Measurements from ENCODE around the gene TXNDC17.

Gene TXNDC17

DNA sequence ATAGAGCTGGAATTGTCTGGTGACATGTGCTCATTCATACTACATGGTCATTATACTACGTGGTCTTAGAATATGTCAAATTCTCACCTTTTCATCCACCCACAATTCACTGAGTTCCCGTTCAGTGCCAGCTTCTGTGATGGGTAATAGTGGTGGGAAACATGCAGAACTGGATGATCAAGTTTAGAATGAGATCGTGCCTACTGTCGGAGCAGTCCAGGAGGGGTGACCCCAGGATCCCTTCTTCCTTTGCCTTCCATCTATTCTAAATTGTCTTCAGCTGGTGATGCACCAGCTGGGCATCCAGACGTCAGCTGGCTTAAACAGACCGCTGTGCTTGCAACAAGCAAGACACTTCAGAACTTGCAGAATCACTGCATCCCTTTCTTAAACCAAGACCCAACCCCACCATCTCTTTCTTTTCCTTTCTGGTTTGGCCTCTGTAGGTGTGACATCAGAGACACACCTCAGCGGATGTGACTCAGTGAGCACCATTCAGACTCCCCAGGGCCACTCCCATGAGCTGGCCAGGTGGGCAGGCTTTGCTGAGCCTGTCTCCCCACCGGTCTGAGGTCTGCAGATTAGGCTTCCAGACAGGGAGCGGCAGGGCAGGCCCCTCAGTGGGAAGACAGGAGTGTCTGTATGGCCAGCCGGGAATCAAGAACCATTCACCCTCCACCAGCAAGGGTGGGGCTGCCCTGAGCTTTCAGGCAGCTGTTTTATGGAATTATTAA, 28.8 kb downstream of the TXNDC17 start:
- Histone ChIP-seq H3K27me3 (ENCODE audit: insufficient read depth, insufficient read length) (no peaks in the 10 kb centered on the region), H3K9me3 (ENCODE audit: insufficient read depth, low read length) (no peaks in the 10 kb centered on the region), H3K36me3 (ENCODE audit: insufficient read depth, insufficient read length, low read length) (no peaks in the 10 kb centered on the region), H3K4me1 (ENCODE audit: insufficient read depth, insufficient read length) (peaks cover 2% of the 10 kb centered on the region), H3K4me3 (ENCODE audit: insufficient read length, low read depth) (no peak overlapping the region), H3K9ac (ENCODE audit: insufficient read length, low read depth) (no peak overlapping the region)
- no peak for TF ChIP-seq ZNF274 (IDR thresholded peaks at IDR 0.05; ENCODE audit: low read depth, low read length)
- TF ChIP-seq YY1 (IDR thresholded peaks at IDR 0.05; ENCODE audit: insufficient read depth, insufficient read length): no peak
- no peak for TF ChIP-seq SUZ12 (IDR thresholded peaks at IDR 0.05; ENCODE audit: extremely low read depth, insufficient read depth, insufficient read length)
- no peak for DNase-seq (ENCODE audit: low read depth, low spot score)

DNA sequence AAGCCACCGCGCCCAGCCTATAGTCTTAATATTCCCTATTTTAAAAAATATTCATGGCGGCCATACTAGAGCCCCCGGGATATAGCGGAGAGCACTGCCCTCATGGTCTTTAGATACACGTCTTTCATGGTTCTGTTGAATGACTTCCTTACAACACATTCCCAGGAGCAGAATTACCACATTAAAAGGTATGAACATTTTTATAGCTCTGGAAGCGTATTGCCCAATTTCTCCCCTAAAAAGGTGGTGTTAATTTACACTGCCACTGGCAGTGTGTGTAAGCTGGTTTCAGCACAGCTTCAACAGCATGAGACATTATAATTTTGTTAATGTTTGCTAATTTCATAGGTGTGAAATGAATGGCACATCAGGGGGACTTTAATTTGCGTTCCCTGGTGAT, 29.7 kb downstream of the TXNDC17 start:
- H3K36me3 ChIP-seq (ENCODE audit: insufficient read depth, insufficient read length, low read length): no peaks in the 10 kb centered on the region
- peaks cover 2% of the 10 kb centered on the region for H3K4me1 ChIP-seq (ENCODE audit: insufficient read depth, insufficient read length)
- no peak for DNase-seq (ENCODE audit: low read depth, low spot score)
- H3K9ac ChIP-seq (ENCODE audit: insufficient read length, low read depth): no peak overlapping the region
- H3K27me3 ChIP-seq (ENCODE audit: insufficient read depth, insufficient read length): no peaks in the 10 kb centered on the region
- TF ChIP-seq SUZ12 (IDR thresholded peaks at IDR 0.05; ENCODE audit: extremely low read depth, insufficient read depth, insufficient read length) (no peak), YY1 (IDR thresholded peaks at IDR 0.05; ENCODE audit: insufficient read depth, insufficient read length) (no peak), ZNF274 (IDR thresholded peaks at IDR 0.05; ENCODE audit: low read depth, low read length) (no peak)
- H3K9me3 ChIP-seq (ENCODE audit: insufficient read depth, low read length): no peaks in the 10 kb centered on the region
- no peak overlapping the region for H3K4me3 ChIP-seq (ENCODE audit: insufficient read length, low read depth)

DNA sequence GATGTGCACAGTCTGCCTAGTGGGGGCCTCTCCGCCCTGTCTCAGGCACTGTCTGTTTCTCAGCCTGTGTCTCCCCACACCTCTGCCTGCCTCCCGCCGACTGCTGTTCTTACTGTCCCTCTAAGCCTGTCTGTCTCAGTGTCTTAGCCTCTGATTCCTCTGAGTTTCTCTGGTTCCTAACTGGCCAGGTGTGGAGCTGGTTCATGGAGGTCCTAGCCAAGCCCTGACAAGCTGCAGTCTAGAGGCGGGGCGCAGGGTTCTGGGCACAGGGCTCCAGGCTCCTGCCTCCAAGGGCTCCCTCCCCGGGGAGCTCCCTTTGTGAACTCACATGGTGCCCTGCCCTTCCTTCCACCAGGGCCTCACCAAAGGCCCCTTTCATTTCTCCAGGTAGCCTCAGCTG, 30.1 kb downstream of the TXNDC17 start:
- TF ChIP-seq SUZ12 (IDR thresholded peaks at IDR 0.05; ENCODE audit: extremely low read depth, insufficient read depth, insufficient read length) (no peak), YY1 (IDR thresholded peaks at IDR 0.05; ENCODE audit: insufficient read depth, insufficient read length) (no peak), ZNF274 (IDR thresholded peaks at IDR 0.05; ENCODE audit: low read depth, low read length) (no peak)
- no peaks in the 10 kb centered on the region for H3K27me3 ChIP-seq (ENCODE audit: insufficient read depth, insufficient read length)
- H3K9ac ChIP-seq (ENCODE audit: insufficient read length, low read depth): no peak overlapping the region
- H3K9me3 ChIP-seq (ENCODE audit: insufficient read depth, low read length): no peaks in the 10 kb centered on the region
- peaks cover 2% of the 10 kb centered on the region for H3K4me1 ChIP-seq (ENCODE audit: insufficient read depth, insufficient read length)
- DNase-seq (ENCODE audit: low read depth, low spot score): no peak
- no peak overlapping the region for H3K4me3 ChIP-seq (ENCODE audit: insufficient read length, low read depth)
- H3K36me3 ChIP-seq (ENCODE audit: insufficient read depth, insufficient read length, low read length): no peaks in the 10 kb centered on the region

DNA sequence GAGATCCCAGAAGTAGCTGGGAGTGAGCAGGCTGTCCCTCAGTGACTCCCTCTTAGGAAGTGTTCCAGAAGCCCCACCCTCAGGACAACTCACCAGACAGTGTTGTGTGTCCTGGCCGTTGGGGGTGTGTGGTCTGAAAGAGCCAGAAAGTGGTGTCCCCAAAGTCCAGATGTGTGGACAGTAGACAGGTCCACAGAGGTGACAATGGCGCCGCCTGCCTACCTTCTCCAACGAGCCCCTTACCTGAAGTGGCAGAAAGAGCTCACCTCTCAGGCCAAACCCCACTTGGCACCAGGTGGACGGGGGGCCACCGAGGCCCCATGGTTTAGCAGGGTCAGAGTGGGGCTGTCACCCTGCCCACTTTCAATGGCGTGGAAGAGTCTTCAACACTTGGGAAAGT, 30.6 kb downstream of the TXNDC17 start:
- H3K4me3 ChIP-seq (ENCODE audit: insufficient read length, low read depth): no peak overlapping the region
- peaks cover 1% of the 10 kb centered on the region for H3K4me1 ChIP-seq (ENCODE audit: insufficient read depth, insufficient read length)
- no peaks in the 10 kb centered on the region for H3K36me3 ChIP-seq (ENCODE audit: insufficient read depth, insufficient read length, low read length)
- H3K9ac ChIP-seq (ENCODE audit: insufficient read length, low read depth): no peak overlapping the region
- no peaks in the 10 kb centered on the region for H3K9me3 ChIP-seq (ENCODE audit: insufficient read depth, low read length)
- no peaks in the 10 kb centered on the region for H3K27me3 ChIP-seq (ENCODE audit: insufficient read depth, insufficient read length)
- TF ChIP-seq YY1 (IDR thresholded peaks at IDR 0.05; ENCODE audit: insufficient read depth, insufficient read length): no peak
- no peak for TF ChIP-seq SUZ12 (IDR thresholded peaks at IDR 0.05; ENCODE audit: extremely low read depth, insufficient read depth, insufficient read length)
- DNase-seq (ENCODE audit: low read depth, low spot score): no peak

DNA sequence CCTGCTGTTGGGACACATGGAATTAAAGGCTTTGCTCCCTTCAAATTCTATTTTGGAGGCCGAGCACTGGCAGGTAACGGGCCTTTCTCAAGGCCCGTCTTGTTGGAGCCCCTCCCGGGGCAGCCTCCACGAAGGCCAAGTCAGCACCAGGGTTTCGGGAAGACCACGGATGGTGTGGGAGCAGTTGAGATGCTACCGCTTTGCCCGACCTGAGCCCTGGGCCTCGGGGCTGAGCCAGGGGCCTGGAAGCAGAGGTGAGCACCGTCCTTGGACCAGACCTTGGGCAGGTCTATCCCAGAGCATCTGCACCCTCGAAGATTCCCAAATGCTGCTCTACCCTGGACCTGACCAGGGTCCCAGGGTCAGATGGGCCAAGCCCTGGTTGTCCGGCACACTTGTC, 33.7 kb downstream of the TXNDC17 start:
- TF ChIP-seq SUZ12 (IDR thresholded peaks at IDR 0.05; ENCODE audit: extremely low read depth, insufficient read depth, insufficient read length) (no peak), ZNF274 (IDR thresholded peaks at IDR 0.05; ENCODE audit: low read depth, low read length) (no peak), YY1 (IDR thresholded peaks at IDR 0.05; ENCODE audit: insufficient read depth, insufficient read length) (no peak)
- no peak overlapping the region for H3K9ac ChIP-seq (ENCODE audit: insufficient read length, low read depth)
- DNase-seq (ENCODE audit: low read depth, low spot score): no peak
- no peak overlapping the region for H3K4me3 ChIP-seq (ENCODE audit: insufficient read length, low read depth)
- H3K36me3 ChIP-seq (ENCODE audit: insufficient read depth, insufficient read length, low read length): no peaks in the 10 kb centered on the region
- H3K27me3 ChIP-seq (ENCODE audit: insufficient read depth, insufficient read length): no peaks in the 10 kb centered on the region
- H3K9me3 ChIP-seq (ENCODE audit: insufficient read depth, low read length): no peaks in the 10 kb centered on the region
- H3K4me1 ChIP-seq (ENCODE audit: insufficient read depth, insufficient read length): peaks cover 8% of the 10 kb centered on the region

DNA sequence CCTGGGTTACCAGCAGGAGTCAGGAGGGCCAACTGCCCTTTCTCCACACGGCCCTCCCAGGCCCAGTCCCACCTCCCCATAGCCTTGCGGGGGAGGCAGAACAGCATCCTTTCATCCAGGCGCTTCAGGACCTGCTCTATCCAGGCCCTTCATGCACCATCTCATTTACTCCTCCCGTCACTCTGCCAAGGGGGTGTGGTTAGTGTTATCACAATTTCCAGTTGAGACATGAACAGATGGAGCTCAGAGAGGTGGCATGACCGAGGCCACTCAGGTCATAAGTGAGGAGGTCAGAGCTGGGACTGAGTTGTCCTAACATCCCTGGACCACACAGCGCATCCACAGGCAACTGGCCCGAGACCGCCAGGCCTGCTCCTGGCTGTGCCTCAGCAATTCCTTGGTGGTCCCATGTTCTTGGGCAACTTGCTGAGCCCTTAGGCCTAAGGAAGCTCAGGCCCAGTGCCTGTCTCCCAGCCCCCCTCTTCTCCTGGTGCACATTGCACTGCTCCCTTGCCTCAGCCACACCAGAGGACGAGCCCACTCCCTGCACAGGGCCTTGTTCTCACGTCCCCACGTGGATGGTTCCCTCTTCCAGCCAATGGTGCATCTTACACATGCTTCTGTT, 34.5 kb downstream of the TXNDC17 start:
- DNase-seq (ENCODE audit: low read depth, low spot score): no peak
- Histone ChIP-seq H3K4me1 (ENCODE audit: insufficient read depth, insufficient read length) (peaks cover 8% of the 10 kb centered on the region), H3K9me3 (ENCODE audit: insufficient read depth, low read length) (no peaks in the 10 kb centered on the region), H3K4me3 (ENCODE audit: insufficient read length, low read depth) (no peak overlapping the region), H3K27me3 (ENCODE audit: insufficient read depth, insufficient read length) (no peaks in the 10 kb centered on the region), H3K36me3 (ENCODE audit: insufficient read depth, insufficient read length, low read length) (no peaks in the 10 kb centered on the region), H3K9ac (ENCODE audit: insufficient read length, low read depth) (no peak overlapping the region)
- no peak for TF ChIP-seq SUZ12 (IDR thresholded peaks at IDR 0.05; ENCODE audit: extremely low read depth, insufficient read depth, insufficient read length)
- TF ChIP-seq YY1 (IDR thresholded peaks at IDR 0.05; ENCODE audit: insufficient read depth, insufficient read length): no peak
- TF ChIP-seq ZNF274 (IDR thresholded peaks at IDR 0.05; ENCODE audit: low read depth, low read length): no peak

DNA sequence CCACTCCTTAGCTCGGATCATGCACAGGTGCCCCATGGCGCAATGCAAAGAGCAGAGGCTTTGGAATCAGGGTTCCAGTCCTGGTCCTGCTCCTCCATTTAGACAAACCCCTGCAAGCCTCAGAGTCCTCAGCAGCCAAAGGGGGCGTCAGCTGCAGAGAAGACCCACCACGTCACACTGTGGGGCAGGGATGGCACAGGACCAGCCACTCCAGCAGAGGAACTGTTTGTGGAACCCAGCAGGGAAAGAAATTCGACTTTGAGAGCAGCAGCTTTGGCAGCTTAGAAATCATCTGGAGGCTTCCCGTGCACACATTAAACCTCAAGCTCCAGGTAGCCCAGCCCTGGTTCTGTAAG, 35.9 kb downstream of the TXNDC17 start:
- no peak for DNase-seq (ENCODE audit: low read depth, low spot score)
- TF ChIP-seq SUZ12 (IDR thresholded peaks at IDR 0.05; ENCODE audit: extremely low read depth, insufficient read depth, insufficient read length) (no peak), YY1 (IDR thresholded peaks at IDR 0.05; ENCODE audit: insufficient read depth, insufficient read length) (no peak), ZNF274 (IDR thresholded peaks at IDR 0.05; ENCODE audit: low read depth, low read length) (no peak)
- Histone ChIP-seq H3K4me3 (ENCODE audit: insufficient read length, low read depth) (no peak overlapping the region), H3K9ac (ENCODE audit: insufficient read length, low read depth) (no peak overlapping the region), H3K9me3 (ENCODE audit: insufficient read depth, low read length) (no peaks in the 10 kb centered on the region), H3K36me3 (ENCODE audit: insufficient read depth, insufficient read length, low read length) (no peaks in the 10 kb centered on the region), H3K27me3 (ENCODE audit: insufficient read depth, insufficient read length) (no peaks in the 10 kb centered on the region), H3K4me1 (ENCODE audit: insufficient read depth, insufficient read length) (peaks cover 8% of the 10 kb centered on the region)

Data from NT2/D1 (cell line).